ENCODE data around the gene LILRA6. TPM values are rescaled to one million over a fixed set of nuclear protein-coding genes. Genes with fewer than 3 reads are reported as not detected.
"Not testable (repeated sequence)": the region's sequence is repeated elsewhere in the genome, so short reads cannot be mapped to it uniquely, and the experiment has no call there.

LILRA6 gene
- total RNA-seq, 1 donor, result 0.27 TPM

DNA sequence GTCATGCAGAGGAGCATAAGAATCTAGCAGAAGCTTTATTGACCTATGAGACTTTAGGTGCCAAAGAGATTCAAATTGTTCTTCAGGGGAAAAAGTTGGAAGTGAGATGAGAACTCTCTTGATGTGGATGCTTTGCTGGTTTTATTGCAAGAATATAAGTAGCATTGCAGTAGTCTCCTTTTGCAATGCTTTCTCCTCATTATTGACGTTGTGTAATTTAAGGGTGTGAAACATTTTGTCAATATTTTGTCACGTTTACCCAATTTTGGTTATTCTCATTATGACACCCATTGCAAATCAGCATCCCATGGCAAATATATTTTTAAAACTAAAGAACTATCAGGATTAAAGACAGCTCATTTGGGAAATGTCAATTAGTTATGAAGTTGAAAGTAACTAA, 26.3 kb upstream of the LILRA6 start:
- DNase-seq (ENCODE audit: low read depth in 2 of 3, low spot score in 2 of 3), result no peak

- DNase-seq (ENCODE audit: low read depth in 2 of 3, low spot score in 2 of 3), result peak in 2 of 3 donors; percentile 75 to 88
Measured at GRCh38 chr19:54266133-54266532, 23.5 kb upstream of the LILRA6 start.

GRCh38 chr19:54262470-54262869, 19.9 kb upstream of the LILRA6 start:
- DNase-seq (ENCODE audit: low read depth in 2 of 3, low spot score in 2 of 3), result no peak

DNA sequence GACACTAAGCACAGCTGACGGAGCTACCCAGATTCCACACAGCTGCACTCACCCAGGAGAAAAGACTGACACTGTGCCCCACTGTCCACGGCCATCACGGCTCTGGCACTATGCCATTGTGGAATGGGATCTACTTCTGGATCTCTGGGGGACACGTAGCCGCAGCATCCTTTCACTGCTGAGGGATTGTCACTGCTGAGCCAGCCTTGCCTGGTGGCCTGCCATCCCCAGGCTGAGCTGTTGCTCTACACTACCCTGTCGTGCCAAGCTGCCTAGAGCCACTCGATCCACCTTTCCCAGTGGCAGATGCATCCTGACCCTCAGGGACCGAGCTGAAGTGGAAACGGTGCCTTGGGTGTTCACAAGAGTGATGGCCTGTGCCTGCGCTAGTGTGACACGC, 19.5 kb upstream of the LILRA6 start:
- DNase-seq (ENCODE audit: low read depth in 2 of 3, low spot score in 2 of 3), result no peak

- DNase-seq (ENCODE audit: low read depth in 2 of 3, low spot score in 2 of 3), result no peak
Measured at GRCh38 chr19:54257116-54257480, 14.5 kb upstream of the LILRA6 start, which contains the start of gene LILRB5. Gene LILRB5, minus strand, starts transcription at chr19:54257273. Its CDS starts 80 bp downstream, at chr19:54257193.

DNA sequence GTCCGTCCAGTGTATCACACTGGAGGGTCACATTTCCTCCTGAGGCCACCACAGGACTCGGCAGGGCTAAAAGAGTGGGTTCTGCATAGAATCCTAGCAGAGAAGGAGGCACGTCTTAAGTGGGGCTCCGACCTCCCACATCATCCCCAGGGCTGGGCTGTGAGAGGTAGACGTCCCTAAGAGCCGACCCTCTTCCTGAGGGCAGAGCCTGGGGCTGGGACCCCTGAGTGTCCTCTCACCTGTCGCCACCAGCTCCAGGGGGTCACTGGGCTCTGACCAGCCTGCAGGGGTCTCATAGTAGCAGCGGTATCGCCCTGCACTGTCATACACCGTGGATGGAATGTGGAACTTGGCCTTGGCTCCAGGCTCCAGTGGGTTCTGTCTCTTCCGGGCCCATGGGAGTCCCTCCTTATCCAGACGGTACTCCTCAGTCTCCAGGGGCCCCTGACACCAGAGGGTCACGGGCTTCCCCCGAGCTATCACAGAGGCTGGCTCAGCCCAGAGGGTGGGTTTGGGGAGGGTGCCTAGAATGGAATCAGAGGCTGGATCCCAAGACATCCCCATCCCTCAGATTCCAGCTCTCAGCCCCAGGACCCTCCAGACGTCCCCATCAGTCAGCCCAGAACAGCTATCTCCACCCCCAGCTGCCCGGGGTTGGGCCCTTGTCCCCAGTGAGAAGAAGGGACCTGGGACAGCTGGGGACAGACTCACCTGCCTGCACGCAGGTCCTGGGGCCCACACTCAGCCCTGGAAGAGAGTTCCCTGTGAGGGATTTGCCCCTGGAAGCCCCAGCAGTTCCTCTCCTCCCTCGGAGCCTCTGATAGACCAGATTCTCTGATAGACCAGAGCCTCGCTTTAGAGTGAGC, 13.9 kb upstream of the LILRA6 start:
- no peak for DNase-seq (ENCODE audit: low read depth in 2 of 3, low spot score in 2 of 3)

DNA sequence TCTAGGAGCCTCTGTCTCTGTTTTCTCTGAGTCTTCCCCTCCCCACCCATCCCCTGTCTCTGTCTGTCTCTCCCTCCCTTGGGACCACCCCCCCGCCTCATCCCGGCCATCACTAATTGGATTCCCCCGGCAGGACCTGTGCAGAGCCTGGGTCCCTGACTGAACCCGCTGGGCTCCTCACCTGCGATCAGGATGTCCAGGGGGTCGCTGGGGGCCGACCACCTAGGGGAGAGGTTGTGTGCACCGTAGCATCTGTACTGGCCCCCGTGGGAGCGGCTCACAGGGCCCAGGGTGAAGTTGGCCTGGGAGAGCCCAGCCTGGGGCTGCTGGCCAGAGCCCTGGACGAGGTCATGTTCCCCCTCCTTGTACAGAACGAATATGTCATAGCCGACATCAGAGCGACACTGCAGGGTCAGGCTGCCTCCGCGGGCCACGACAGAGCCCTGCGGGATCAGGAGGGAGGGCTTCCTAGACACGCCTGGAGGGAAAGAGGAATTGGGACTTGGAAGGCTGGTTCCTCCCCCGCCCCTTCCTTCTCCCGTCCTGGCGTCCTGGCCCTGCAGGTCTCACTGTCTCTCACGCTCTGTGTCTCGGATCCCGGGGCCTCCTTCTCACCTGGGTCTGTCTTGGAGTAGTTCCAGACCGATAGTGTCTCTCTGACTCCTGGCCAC, 12.7 kb upstream of the LILRA6 start:
- no peak for DNase-seq (ENCODE audit: low read depth in 2 of 3, low spot score in 2 of 3)

- no peak for DNase-seq (ENCODE audit: low read depth in 2 of 3, low spot score in 2 of 3)
Measured at GRCh38 chr19:54254195-54254906, 11.8 kb upstream of the LILRA6 start.

GRCh38 chr19:54253331-54254194, 11.0 kb upstream of the LILRA6 start:
- DNase-seq (ENCODE audit: low read depth in 2 of 3, low spot score in 2 of 3), result no peak

- no peak for DNase-seq (ENCODE audit: low read depth in 2 of 3, low spot score in 2 of 3)
Measured at GRCh38 chr19:54252845-54253244, 10.3 kb upstream of the LILRA6 start.

GRCh38 chr19:54252243-54252642, 9.7 kb upstream of the LILRA6 start:
- no peak for DNase-seq (ENCODE audit: low read depth in 2 of 3, low spot score in 2 of 3)

- peak in 2 of 3 donors; percentile 63 to 70 for DNase-seq (ENCODE audit: low read depth in 2 of 3, low spot score in 2 of 3)
Measured at GRCh38 chr19:54248016-54248601, 5.5 kb upstream of the LILRA6 start.

- DNase-seq (ENCODE audit: low read depth in 2 of 3, low spot score in 2 of 3), result no peak
Measured at GRCh38 chr19:54247106-54247930, 4.7 kb upstream of the LILRA6 start.

DNA sequence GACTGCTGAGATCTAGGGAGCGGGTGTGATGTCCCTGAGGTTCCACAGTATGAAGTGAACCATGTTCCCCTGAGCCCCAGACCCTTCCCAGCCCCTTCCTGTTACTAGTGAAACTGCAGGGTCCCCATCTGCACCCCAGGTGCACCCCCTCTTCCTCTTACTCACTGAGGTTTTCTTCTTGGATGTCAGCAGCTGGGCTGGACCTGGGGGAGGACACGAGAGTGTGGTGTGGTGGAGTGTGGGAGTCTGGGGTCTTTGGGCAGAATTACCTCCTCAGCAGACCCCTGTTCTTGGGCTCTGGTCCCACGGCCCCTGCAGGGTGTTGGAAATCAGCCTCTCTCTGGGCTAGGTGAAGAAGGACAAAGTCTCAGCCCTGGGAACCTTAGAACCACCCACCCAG, 3.3 kb upstream of the LILRA6 start:
- no peak for DNase-seq (ENCODE audit: low read depth in 2 of 3, low spot score in 2 of 3)

GRCh38 chr19:54243809-54244208, 1.2 kb upstream of the LILRA6 start:
- DNase-seq (ENCODE audit: low read depth in 2 of 3, low spot score in 2 of 3), result not testable (repeated sequence)

DNA sequence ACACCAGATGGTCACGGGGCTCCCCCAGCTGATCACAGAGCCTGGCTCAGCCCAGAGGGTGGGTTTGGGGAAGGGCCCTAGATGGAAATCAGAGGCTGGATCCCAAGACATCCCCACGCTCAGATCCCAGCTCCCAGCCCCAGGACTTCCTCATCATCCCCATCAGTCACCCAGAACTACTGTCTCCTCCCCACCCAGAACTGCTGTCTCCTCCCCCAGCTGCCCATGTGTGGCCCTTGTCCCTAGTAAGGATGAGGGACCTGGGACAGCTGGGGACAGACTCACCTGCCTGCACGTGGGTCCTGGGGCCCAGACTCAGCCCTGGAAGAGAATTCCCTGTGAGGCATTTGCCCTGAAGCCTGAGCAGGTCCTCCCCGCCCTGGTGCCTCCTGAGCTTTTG, 356 bp downstream of the LILRA6 start:
- DNase-seq (ENCODE audit: low read depth in 2 of 3, low spot score in 2 of 3), result not testable (repeated sequence)

GRCh38 chr19:54240372-54241336, 1.9 kb downstream of the LILRA6 start:
- not testable (repeated sequence) for DNase-seq (ENCODE audit: low read depth in 2 of 3, low spot score in 2 of 3)

Measured in hematopoietic multipotent progenitor cell (in vitro differentiated cells).